LNCaP clone FGC (cell line): Measurements from ENCODE around the gene BOK.

ENCODE experiments used
- DNase-seq: peaks from one replicate; pipeline ENCODE4 v3.0.0-alpha.2; 2011; ENCODE audit warnings: low read depth
- H3K4me3 ChIP-seq: 2 replicates; pipeline ENCODE4 v1.5.1; 2011; ENCODE audit warnings: mild to moderate bottlenecking, low read depth, low read length, control low read depth
- TF ChIP-seq, protein P1 (sequence below): IDR thresholded peaks from 2 replicates; pipeline ENCODE4 v1.5.1; 2012; ENCODE audit warnings: mild to moderate bottlenecking; ENCODE audit not compliant: control insufficient read depth, insufficient read depth; ENCODE audit errors: extremely low read depth

The BOK gene

DNA sequence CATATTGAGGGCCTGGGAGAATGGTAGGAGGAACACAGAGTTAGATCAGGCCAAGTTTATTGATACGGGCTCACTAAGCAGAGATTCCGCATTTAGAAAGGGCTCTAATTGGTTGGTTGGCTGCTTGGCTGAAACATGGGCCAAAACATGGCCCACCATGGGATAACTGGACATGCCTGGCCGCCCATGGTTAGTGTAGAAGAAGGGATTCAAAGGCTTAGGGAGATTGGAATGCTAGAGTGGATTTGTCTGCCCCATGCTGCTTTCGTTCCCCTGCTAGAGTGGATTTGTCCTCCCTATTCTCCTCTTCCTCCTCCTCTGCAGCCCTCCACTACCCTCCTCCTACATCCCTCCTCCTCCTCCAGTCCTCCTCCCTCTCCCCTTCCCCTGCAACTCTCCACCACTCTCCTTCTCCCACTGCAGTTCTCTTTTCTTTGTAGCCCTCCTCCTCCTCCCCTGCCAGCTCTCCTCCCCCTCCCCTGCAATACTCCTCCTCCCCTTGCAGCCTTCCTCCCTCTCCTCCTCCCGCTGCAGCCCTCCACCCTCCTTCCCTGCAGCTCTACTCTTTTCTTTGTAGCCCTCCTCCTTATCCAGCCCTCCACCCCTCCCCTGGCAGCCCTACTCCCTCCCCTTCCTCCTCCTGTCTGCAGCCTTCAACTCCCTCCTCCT, 17.2 kb downstream of the BOK start:
- TF ChIP-seq, protein P1, sequence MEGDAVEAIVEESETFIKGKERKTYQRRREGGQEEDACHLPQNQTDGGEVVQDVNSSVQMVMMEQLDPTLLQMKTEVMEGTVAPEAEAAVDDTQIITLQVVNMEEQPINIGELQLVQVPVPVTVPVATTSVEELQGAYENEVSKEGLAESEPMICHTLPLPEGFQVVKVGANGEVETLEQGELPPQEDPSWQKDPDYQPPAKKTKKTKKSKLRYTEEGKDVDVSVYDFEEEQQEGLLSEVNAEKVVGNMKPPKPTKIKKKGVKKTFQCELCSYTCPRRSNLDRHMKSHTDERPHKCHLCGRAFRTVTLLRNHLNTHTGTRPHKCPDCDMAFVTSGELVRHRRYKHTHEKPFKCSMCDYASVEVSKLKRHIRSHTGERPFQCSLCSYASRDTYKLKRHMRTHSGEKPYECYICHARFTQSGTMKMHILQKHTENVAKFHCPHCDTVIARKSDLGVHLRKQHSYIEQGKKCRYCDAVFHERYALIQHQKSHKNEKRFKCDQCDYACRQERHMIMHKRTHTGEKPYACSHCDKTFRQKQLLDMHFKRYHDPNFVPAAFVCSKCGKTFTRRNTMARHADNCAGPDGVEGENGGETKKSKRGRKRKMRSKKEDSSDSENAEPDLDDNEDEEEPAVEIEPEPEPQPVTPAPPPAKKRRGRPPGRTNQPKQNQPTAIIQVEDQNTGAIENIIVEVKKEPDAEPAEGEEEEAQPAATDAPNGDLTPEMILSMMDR = no peak
- H3K4me3 ChIP-seq = no peak overlapping the region
- DNase-seq = no peak

DNA sequence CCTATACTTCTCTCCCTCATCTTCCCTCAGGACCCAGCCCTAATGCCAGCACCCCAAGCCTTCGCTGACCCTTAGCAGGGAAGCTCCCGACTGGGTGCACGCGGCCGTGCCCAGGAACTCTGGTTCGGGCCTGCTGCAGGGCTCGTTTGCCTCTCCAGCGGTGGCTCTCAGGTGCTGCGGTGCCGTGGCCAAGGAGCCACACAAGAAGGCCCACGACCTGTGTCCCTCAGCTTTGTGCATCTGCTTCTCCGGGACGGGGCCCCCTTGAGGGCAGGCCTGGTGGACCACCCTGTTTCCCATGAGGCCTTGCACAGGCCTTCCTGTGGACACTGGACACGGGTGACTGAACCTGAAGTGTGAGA, 17.7 kb downstream of the BOK start:
- DNase-seq = no peak

DNA sequence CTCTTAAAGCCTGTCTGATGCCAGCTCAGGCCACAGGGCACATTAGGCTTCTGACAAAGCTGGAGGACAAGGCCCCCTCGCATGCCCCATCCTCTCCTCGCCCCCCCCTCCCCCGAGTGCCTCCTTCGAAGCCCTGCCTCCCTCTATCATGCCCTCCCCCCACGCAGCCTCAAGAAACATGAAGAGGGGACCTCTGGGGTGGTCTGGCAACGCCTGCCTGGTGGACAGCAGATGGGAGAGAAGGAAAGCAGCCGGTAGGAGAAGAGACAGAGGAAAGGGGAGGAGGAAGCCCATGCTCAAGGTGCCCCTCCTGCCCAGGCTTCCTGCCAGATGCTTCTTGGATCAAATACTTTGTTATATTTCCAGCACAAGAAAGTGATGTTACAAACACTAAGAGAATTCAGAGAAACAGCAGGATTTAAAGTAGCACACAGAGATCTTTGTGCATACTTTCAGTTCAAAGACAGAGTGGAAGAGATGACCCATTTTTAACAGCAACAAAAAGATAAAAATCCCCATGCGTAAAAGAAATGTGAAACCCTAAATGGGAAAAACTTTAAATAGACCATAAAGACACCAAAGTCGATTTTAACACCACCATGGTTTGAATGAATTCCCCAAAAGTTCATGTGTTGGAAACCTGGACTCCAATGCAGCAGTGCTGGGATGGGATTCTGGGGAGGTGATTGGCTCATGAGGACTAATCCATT, 19.0 kb downstream of the BOK start:
- no peak for DNase-seq
- no peak overlapping the region for H3K4me3 ChIP-seq
- TF ChIP-seq, protein P1 = no peak

More for the DNA sequence above, 17.7 kb downstream of the BOK start:
- no peak overlapping the region for H3K4me3 ChIP-seq
- TF ChIP-seq, protein P1 = no peak

DNA sequence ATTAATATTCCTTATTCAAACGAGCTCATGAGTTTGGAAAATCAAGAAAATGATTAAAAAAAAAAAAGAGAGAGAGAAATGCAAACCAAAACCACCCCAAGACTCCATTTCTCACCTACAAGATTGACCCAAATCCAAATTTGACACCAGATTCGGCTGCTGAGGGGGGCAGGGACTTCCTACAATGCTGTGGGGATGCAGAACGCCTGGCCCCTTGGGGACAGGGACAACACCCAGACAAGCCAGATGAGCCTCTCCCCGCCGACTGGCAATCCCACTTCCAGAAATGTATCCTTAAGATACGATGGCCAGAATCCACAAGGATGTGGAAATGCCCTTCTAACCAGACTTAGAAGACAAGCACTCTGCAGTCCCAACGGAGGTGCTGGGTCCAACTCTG, 20.7 kb downstream of the BOK start:
- DNase-seq = no peak
- H3K4me3 ChIP-seq = no peak overlapping the region
- TF ChIP-seq, protein P1 = no peak

DNA sequence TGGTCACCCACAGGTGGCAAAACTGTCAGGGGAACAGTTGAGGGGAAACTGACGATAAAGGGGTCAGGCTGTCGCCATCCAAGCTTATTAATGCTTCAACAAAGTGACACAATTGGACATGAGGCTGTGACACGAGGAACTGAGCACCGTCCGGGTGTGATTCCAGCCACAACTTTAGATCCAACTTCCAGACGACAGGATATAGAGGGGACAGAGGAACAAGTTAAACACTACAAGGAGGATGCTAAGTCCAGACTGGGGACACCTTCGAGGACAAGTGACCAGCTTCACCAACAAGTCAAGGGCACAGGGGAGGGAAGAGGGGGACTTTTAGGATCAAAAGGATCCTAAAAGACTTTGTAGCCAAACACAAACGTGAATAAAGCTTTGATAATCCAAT, 23.8 kb downstream of the BOK start:
- TF ChIP-seq, protein P1 = no peak
- no peak overlapping the region for H3K4me3 ChIP-seq
- DNase-seq = no peak

DNA sequence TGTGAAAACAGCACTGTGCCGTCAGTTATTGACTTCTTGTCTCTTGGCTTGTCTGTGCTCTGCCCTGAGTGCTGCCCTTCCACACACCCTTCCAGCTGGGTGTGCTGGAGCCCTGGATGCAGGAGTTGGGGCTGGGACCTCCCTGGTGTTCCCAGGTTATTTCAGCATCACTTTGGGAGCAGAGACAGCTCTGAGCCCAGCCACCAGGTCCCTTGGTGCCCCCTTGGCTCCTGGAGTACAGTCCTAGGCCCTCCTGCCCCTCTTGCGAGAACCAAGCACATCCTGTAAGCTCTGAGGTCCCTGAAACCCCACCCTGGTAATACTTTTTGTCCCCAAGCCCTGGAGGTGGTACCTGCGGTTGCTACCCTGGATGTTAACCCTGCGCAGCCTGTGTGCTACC, 24.3 kb downstream of the BOK start:
- TF ChIP-seq, protein P1 = no peak
- DNase-seq = no peak
- no peak overlapping the region for H3K4me3 ChIP-seq
